ENCODE results near the gene KLHL29.

- TF ChIP-seq CTCF (conservative IDR thresholded peaks at IDR 0.05; ENCODE audit: low read depth in 2 of 2) = no peak
- no peak for TF ChIP-seq POLR2AphosphoS5 (IDR thresholded peaks at IDR 0.05; ENCODE audit: low read depth)
- TF ChIP-seq EZH2phosphoT487 (IDR thresholded peaks at IDR 0.05; ENCODE audit: unreplicated experiment) = no peak
- TF ChIP-seq REST (IDR thresholded peaks at IDR 0.05; ENCODE audit: unreplicated experiment) = no peak
- TF ChIP-seq EZH2 (IDR thresholded peaks at IDR 0.05; ENCODE audit: low read depth, unreplicated experiment) = no peak
- no peak for TF ChIP-seq CREB1 (CRISPR knock-in tag; IDR thresholded peaks at IDR 0.05; ENCODE audit: low read depth)
- no peak for TF ChIP-seq ETS1 (IDR thresholded peaks at IDR 0.05)
- TF ChIP-seq JUNB (IDR thresholded peaks at IDR 0.05; ENCODE audit: unreplicated experiment) = no peak
- no peak for TF ChIP-seq ZNF331 (CRISPR knock-in tag; IDR thresholded peaks at IDR 0.05; ENCODE audit: low read depth)
- no peak for TF ChIP-seq STAT1 (IDR thresholded peaks at IDR 0.05; ENCODE audit: unreplicated experiment)
- TF ChIP-seq NANOG (IDR thresholded peaks at IDR 0.05; ENCODE audit: borderline replicate concordance) = no peak
- no peak for TF ChIP-seq ZNF462 (CRISPR knock-in tag; IDR thresholded peaks at IDR 0.05)
- no peak for TF ChIP-seq ZNF114 (CRISPR knock-in tag; IDR thresholded peaks at IDR 0.05)
Observed at GRCh38 chr2:23591111-23591510, 206.1 kb downstream of the KLHL29 start.
